ENCODE measurements around the gene BAHCC1.
A peak's percentile ranks its signal among the peaks of the same experiment; 100 is the strongest.

BAHCC1 gene

DNA sequence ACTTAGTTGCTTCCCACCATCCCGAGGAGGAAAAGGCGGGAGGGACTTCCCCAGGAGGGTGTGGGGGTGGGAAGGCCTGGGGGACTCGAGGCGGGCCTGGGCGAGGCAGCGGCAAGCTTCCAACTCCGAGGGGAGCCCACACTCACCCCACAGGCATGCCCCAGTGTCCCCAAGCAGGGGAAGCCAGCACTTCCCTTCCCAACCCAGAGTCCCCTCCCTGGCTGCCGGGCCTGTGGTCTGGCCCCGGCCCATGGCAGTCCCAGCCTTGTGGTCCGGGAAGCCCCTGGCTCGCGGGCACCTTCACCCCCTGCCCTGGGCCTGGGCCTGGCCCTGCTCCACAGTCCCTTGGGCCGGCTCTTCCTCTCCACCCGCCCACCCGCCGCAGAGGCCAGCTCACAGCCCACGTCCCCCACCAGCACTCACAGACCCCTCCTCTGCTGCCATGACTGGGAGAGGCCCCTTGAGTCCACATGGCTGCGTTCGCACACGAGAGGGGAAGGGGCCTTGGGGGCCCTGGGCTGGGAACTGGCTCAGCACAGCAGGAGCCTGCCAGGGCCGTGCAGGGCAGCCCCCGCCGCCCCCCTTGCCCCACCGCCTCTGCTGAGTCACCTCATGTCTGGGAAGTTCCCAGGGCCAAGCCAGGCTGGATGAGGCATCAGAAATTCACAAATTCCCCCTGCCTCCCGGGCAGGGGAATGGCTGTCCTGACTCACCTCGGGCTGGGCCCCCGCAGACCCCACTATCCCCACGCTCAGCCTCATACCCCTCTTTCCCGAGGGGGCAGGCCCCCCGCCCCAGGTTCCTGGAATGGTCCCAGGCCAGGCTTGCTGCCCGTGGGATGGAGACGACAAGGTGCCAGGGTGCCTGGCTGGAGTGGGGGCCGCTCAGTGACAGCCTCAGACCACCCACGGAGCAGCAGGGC is 27.8 kb downstream of the BAHCC1 start:
- CTCF ChIA-PET = interaction anchor here (0.9 to 1.8 kb wide), 4 partner anchors 18 to 62 kb away, joined by 4 to 5 read pairs (median 4); no protein-coding TSS in a partner anchor
- Histone ChIP-seq H3K4me1 (ENCODE audit: control insufficient read depth, insufficient read depth, low read length) (peaks cover 16% of the 10 kb centered on the region), H3K4me3 (ENCODE audit: low read depth, low read length) (no peak overlapping the region), H3K9me3 (ENCODE audit: control insufficient read depth, insufficient read depth, low read depth, low read length) (no peaks in the 10 kb centered on the region), H3K27ac (ENCODE audit: extremely low read depth, low read depth, low read length) (no peak overlapping the region), H3K36me3 (ENCODE audit: control insufficient read depth in 2 of 2, insufficient read depth in 1 of 2, low read length in 2 of 2) (no peaks in the 10 kb centered on the region; a peak in 1 of 3 replicates)
- TF ChIP-seq, protein P1, sequence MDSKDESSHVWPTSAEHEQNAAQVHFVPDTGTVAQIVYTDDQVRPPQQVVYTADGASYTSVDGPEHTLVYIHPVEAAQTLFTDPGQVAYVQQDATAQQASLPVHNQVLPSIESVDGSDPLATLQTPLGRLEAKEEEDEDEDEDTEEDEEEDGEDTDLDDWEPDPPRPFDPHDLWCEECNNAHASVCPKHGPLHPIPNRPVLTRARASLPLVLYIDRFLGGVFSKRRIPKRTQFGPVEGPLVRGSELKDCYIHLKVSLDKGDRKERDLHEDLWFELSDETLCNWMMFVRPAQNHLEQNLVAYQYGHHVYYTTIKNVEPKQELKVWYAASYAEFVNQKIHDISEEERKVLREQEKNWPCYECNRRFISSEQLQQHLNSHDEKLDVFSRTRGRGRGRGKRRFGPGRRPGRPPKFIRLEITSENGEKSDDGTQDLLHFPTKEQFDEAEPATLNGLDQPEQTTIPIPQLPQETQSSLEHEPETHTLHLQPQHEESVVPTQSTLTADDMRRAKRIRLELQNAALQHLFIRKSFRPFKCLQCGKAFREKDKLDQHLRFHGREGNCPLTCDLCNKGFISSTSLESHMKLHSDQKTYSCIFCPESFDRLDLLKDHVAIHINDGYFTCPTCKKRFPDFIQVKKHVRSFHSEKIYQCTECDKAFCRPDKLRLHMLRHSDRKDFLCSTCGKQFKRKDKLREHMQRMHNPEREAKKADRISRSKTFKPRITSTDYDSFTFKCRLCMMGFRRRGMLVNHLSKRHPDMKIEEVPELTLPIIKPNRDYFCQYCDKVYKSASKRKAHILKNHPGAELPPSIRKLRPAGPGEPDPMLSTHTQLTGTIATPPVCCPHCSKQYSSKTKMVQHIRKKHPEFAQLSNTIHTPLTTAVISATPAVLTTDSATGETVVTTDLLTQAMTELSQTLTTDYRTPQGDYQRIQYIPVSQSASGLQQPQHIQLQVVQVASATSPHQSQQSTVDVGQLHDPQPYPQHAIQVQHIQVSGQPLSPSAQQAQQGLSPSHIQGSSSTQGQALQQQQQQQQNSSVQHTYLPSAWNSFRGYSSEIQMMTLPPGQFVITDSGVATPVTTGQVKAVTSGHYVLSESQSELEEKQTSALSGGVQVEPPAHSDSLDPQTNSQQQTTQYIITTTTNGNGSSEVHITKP (tag by site-specific recombination; IDR thresholded peaks at IDR 0.05) = peak; percentile 58
- TF ChIP-seq GLIS2 (tag by site-specific recombination; IDR thresholded peaks at IDR 0.05) (peak; percentile 24; the same call in 1 of the 2 replicates), ZNF747 (tag by site-specific recombination; IDR thresholded peaks at IDR 0.05) (no peak), ZNF2 (tag by site-specific recombination; IDR thresholded peaks at IDR 0.05) (no peak), ZFHX2 (tag by site-specific recombination; conservative IDR thresholded peaks at IDR 0.05) (peak; percentile 57), ZBTB20 (tag by site-specific recombination; IDR thresholded peaks at IDR 0.05) (0 out of 2 replicates have a peak, but pooled peaks have one; percentile 12), EGR2 (tag by site-specific recombination; IDR thresholded peaks at IDR 0.05; ENCODE audit: low read depth) (peak; percentile 27; the same call in 1 of the 2 replicates), SP7 (tag by site-specific recombination; IDR thresholded peaks at IDR 0.05) (no peak), ZNF843 (tag by site-specific recombination; IDR thresholded peaks at IDR 0.05) (no peak)
- TF ChIP-seq, protein P2, sequence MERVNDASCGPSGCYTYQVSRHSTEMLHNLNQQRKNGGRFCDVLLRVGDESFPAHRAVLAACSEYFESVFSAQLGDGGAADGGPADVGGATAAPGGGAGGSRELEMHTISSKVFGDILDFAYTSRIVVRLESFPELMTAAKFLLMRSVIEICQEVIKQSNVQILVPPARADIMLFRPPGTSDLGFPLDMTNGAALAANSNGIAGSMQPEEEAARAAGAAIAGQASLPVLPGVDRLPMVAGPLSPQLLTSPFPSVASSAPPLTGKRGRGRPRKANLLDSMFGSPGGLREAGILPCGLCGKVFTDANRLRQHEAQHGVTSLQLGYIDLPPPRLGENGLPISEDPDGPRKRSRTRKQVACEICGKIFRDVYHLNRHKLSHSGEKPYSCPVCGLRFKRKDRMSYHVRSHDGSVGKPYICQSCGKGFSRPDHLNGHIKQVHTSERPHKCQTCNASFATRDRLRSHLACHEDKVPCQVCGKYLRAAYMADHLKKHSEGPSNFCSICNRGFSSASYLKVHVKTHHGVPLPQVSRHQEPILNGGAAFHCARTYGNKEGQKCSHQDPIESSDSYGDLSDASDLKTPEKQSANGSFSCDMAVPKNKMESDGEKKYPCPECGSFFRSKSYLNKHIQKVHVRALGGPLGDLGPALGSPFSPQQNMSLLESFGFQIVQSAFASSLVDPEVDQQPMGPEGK (tag by site-specific recombination; IDR thresholded peaks at IDR 0.05) = peak; percentile 27; the same call in 1 of the 2 replicates
- POLR2A ChIA-PET = interaction anchor here (0.6 to 2.1 kb wide), 4 partner anchors 22 to 184 kb away, joined by 3 to 11 read pairs (median 4); partner anchors contain the start of genes BAHCC1, NDUFAF8 and TEPSIN

DNA sequence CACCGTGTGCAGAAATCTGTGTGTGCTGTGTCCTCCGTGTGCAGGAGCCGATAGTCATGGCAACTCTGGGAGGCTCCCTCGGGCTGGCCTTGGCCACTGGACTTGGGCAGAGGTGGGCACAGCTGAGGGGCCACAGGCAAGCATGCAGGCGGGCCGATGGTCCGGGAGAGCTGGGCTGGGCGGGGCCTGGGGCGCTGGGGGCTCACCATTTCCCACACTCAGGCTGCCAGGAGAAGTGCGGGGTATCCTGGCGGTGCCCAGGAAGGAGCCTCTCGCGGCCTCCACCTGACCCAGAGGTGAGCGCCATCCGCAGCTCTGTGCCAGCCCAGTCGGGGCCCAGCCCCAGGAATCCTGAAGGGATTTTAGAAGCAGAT is 28.4 kb downstream of the BAHCC1 start:
- CTCF ChIA-PET = interaction anchor here (1.8 kb wide), 1 partner anchor 17 kb away, joined by 5 read pairs; no protein-coding TSS in a partner anchor

More for the DNA sequence above, 28.4 kb downstream of the BAHCC1 start:
- TF ChIP-seq ZNF837 (tag by site-specific recombination; IDR thresholded peaks at IDR 0.05) (no peak), ZNF354C (tag by site-specific recombination; IDR thresholded peaks at IDR 0.05; ENCODE audit: borderline replicate concordance, low read depth) (no peak), ZNF510 (tag by site-specific recombination; IDR thresholded peaks at IDR 0.05; ENCODE audit: insufficient replicate concordance) (no peak), ZNF624 (tag by site-specific recombination; IDR thresholded peaks at IDR 0.05) (no peak), ZNF132 (tag by site-specific recombination; IDR thresholded peaks at IDR 0.05; ENCODE audit: borderline replicate concordance) (no peak), ZEB2 (tag by site-specific recombination; IDR thresholded peaks at IDR 0.05) (no peak)
- TF ChIP-seq, protein P3, sequence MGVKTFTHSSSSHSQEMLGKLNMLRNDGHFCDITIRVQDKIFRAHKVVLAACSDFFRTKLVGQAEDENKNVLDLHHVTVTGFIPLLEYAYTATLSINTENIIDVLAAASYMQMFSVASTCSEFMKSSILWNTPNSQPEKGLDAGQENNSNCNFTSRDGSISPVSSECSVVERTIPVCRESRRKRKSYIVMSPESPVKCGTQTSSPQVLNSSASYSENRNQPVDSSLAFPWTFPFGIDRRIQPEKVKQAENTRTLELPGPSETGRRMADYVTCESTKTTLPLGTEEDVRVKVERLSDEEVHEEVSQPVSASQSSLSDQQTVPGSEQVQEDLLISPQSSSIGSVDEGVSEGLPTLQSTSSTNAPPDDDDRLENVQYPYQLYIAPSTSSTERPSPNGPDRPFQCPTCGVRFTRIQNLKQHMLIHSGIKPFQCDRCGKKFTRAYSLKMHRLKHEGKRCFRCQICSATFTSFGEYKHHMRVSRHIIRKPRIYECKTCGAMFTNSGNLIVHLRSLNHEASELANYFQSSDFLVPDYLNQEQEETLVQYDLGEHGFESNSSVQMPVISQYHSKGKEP (tag by site-specific recombination; IDR thresholded peaks at IDR 0.05) = no peak
- Histone ChIP-seq H3K36me3 (ENCODE audit: control insufficient read depth in 2 of 2, insufficient read depth in 1 of 2, low read length in 2 of 2) (no peaks in the 10 kb centered on the region; a peak in 1 of 3 replicates), H3K4me3 (ENCODE audit: low read depth, low read length) (no peak overlapping the region), H3K27ac (ENCODE audit: extremely low read depth, low read depth, low read length) (no peak overlapping the region), H3K4me1 (ENCODE audit: control insufficient read depth, insufficient read depth, low read length) (peaks cover 16% of the 10 kb centered on the region), H3K9me3 (ENCODE audit: control insufficient read depth, insufficient read depth, low read depth, low read length) (no peaks in the 10 kb centered on the region)
- POLR2A ChIA-PET = no interaction called here

All from HEK293 (cell line).